ENCODE results near the gene EBF3.

The EBF3 gene

GRCh38 chr10:129901389-129902006, 62.6 kb downstream of the EBF3 start:
- DNase-seq (no peak), ATAC-seq (ENCODE audit: insufficient read depth, low read depth) (no peak)
- Histone ChIP-seq H3K79me2 (ENCODE audit: insufficient read depth, low read length) (no peaks in the 10 kb centered on the region), H3K4me3 (ENCODE audit: low read depth in 1 of 2, low read length in 2 of 2) (no peak overlapping the region), H3K4me2 (ENCODE audit: insufficient read depth, low read length) (no peak overlapping the region), H3K9ac (ENCODE audit: low read depth, low read length) (no peak overlapping the region), H3K27me3 (ENCODE audit: insufficient read depth, low read length, poor library complexity) (no peaks in the 10 kb centered on the region), H3K27ac (ENCODE audit: low read length) (no peak overlapping the region), H2AFZ (ENCODE audit: low read depth, low read length) (no peak overlapping the region), H3K36me3 (ENCODE audit: insufficient read depth, low read length) (no peaks in the 10 kb centered on the region), H4K20me1 (ENCODE audit: insufficient read depth, low read length) (no peaks in the 10 kb centered on the region), H3K9me3 (ENCODE audit: insufficient read depth, low read length, severe bottlenecking) (no peaks in the 10 kb centered on the region), H3K4me1 (ENCODE audit: insufficient read depth, low read length) (no peaks in the 10 kb centered on the region)
- TF ChIP-seq CTCF (IDR thresholded peaks at IDR 0.05; ENCODE audit: borderline replicate concordance, extremely low read depth, low read length, poor library complexity, severe bottlenecking) (no peak), EZH2 (IDR thresholded peaks at IDR 0.05; ENCODE audit: borderline replicate concordance, low read depth, low read length, severe bottlenecking) (no peak)

- Histone ChIP-seq H3K9ac (ENCODE audit: low read depth, low read length) (no peak overlapping the region), H3K4me2 (ENCODE audit: insufficient read depth, low read length) (no peak overlapping the region), H2AFZ (ENCODE audit: low read depth, low read length) (no peak overlapping the region), H4K20me1 (ENCODE audit: insufficient read depth, low read length) (no peaks in the 10 kb centered on the region), H3K27me3 (ENCODE audit: insufficient read depth, low read length, poor library complexity) (no peaks in the 10 kb centered on the region), H3K4me1 (ENCODE audit: insufficient read depth, low read length) (no peaks in the 10 kb centered on the region), H3K79me2 (ENCODE audit: insufficient read depth, low read length) (no peaks in the 10 kb centered on the region), H3K4me3 (ENCODE audit: low read depth in 1 of 2, low read length in 2 of 2) (no peak overlapping the region), H3K9me3 (ENCODE audit: insufficient read depth, low read length, severe bottlenecking) (no peaks in the 10 kb centered on the region), H3K27ac (ENCODE audit: low read length) (no peak overlapping the region), H3K36me3 (ENCODE audit: insufficient read depth, low read length) (no peaks in the 10 kb centered on the region)
- TF ChIP-seq CTCF (IDR thresholded peaks at IDR 0.05; ENCODE audit: borderline replicate concordance, extremely low read depth, low read length, poor library complexity, severe bottlenecking) (no peak), EZH2 (IDR thresholded peaks at IDR 0.05; ENCODE audit: borderline replicate concordance, low read depth, low read length, severe bottlenecking) (no peak)
- ATAC-seq (ENCODE audit: insufficient read depth, low read depth): no peak
- DNase-seq: no peak
Measured at GRCh38 chr10:129900825-129901224, 63.2 kb downstream of the EBF3 start.

GRCh38 chr10:129899276-129900130, 64.6 kb downstream of the EBF3 start:
- Histone ChIP-seq H3K4me3 (ENCODE audit: low read depth in 1 of 2, low read length in 2 of 2) (no peak overlapping the region), H3K4me1 (ENCODE audit: insufficient read depth, low read length) (no peaks in the 10 kb centered on the region), H3K36me3 (ENCODE audit: insufficient read depth, low read length) (no peaks in the 10 kb centered on the region), H3K9me3 (ENCODE audit: insufficient read depth, low read length, severe bottlenecking) (no peaks in the 10 kb centered on the region), H2AFZ (ENCODE audit: low read depth, low read length) (no peak overlapping the region), H3K79me2 (ENCODE audit: insufficient read depth, low read length) (no peaks in the 10 kb centered on the region), H3K9ac (ENCODE audit: low read depth, low read length) (no peak overlapping the region), H3K27me3 (ENCODE audit: insufficient read depth, low read length, poor library complexity) (no peaks in the 10 kb centered on the region), H3K27ac (ENCODE audit: low read length) (no peak overlapping the region), H4K20me1 (ENCODE audit: insufficient read depth, low read length) (no peaks in the 10 kb centered on the region), H3K4me2 (ENCODE audit: insufficient read depth, low read length) (no peak overlapping the region)
- TF ChIP-seq CTCF (IDR thresholded peaks at IDR 0.05; ENCODE audit: borderline replicate concordance, extremely low read depth, low read length, poor library complexity, severe bottlenecking) (no peak), EZH2 (IDR thresholded peaks at IDR 0.05; ENCODE audit: borderline replicate concordance, low read depth, low read length, severe bottlenecking) (no peak)
- no peak for DNase-seq
- no peak for ATAC-seq (ENCODE audit: insufficient read depth, low read depth)
